Choroid plexus epithelial cell (primary cell): ENCODE data around the gene SVIP.
A peak's percentile ranks its signal among the peaks of the same experiment; 100 is the strongest.

ENCODE experiments used
- DNase-seq: peaks from one replicate; pipeline ENCODE4 v3.0.0-alpha.2; 2010; ENCODE audit warnings: low read depth
- H3K4me3 ChIP-seq: 2 replicates; pipeline ENCODE4 v1.5.1; 2011; ENCODE audit warnings: low read depth, mild to moderate bottlenecking, control low read depth, low read length, moderate library complexity
- CTCF ChIP-seq: conservative IDR thresholded peaks from 2 replicates; pipeline ENCODE4 v1.5.1; 2011; ENCODE audit warnings: low read depth, mild to moderate bottlenecking, control low read depth, inconsistent platforms, low read length, moderate library complexity

The SVIP gene

GRCh38 chr11:22822203-22822602 lies 7.4 kb downstream of the SVIP start:
- no peak overlapping the region for H3K4me3 ChIP-seq
- no peak for TF ChIP-seq CTCF
- no peak for DNase-seq

- no peak for TF ChIP-seq CTCF
- H3K4me3 ChIP-seq: no peak overlapping the region
- DNase-seq: no peak
Observed at GRCh38 chr11:22809893-22810292, 19.7 kb downstream of the SVIP start.

GRCh38 chr11:22808571-22809197 lies 20.9 kb downstream of the SVIP start:
- H3K4me3 ChIP-seq: no peak overlapping the region
- no peak for TF ChIP-seq CTCF
- no peak for DNase-seq

- peak; percentile 44 for DNase-seq
- no peak overlapping the region for H3K4me3 ChIP-seq
- no peak for TF ChIP-seq CTCF
Observed at GRCh38 chr11:22807855-22808570, 21.6 kb downstream of the SVIP start.

- DNase-seq: no peak
- no peak overlapping the region for H3K4me3 ChIP-seq
- TF ChIP-seq CTCF: no peak
Observed at GRCh38 chr11:22807391-22807790, 22.2 kb downstream of the SVIP start.

- no peak for TF ChIP-seq CTCF
- no peak for DNase-seq
- H3K4me3 ChIP-seq: no peak overlapping the region
Observed at GRCh38 chr11:22802861-22803260, 26.7 kb downstream of the SVIP start.

- TF ChIP-seq CTCF: no peak
- no peak for DNase-seq
- no peak overlapping the region for H3K4me3 ChIP-seq
Observed at GRCh38 chr11:22800482-22800881, 29.1 kb downstream of the SVIP start.
